ENCODE data around the gene AHCYL1.
A peak's percentile ranks its signal among the peaks of the same experiment; 100 is the strongest.

Gene AHCYL1

GRCh38 chr1:110060034-110060661 lies 75.6 kb downstream of the AHCYL1 start:
- TF ChIP-seq POLR2A (IDR thresholded peaks at IDR 0.05; ENCODE audit: low read length), result no peak
- TF ChIP-seq GATA1 (IDR thresholded peaks at IDR 0.05; ENCODE audit: low read depth, low read length), result no peak
- DNase-seq, result peak; percentile 75 to 86

DNA sequence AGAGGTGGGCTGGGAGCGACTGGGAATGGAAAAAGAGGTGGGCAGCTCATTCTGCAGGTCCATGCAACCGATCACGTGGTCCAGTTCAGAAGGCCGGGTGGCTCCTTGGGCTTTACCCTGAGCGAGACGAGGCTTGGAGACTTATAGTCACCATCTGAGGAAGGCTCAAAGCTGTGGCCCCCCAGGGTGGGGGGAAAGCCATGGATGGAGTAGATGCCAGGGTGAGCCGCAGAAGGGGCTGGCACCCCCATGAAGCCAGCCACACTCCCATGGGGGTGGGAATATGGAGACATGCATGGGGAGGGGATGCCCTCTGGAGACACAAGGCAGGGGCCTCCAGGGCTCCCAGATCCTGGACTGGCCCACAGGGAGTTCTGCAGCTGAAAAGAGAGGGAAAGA lies 76.1 kb downstream of the AHCYL1 start:
- no peak for DNase-seq
- TF ChIP-seq GATA1 (IDR thresholded peaks at IDR 0.05; ENCODE audit: low read depth, low read length) (no peak), POLR2A (IDR thresholded peaks at IDR 0.05; ENCODE audit: low read length) (no peak)

GRCh38 chr1:110061341-110061740 lies 76.8 kb downstream of the AHCYL1 start:
- TF ChIP-seq GATA1 (IDR thresholded peaks at IDR 0.05; ENCODE audit: low read depth, low read length) (no peak), POLR2A (IDR thresholded peaks at IDR 0.05; ENCODE audit: low read length) (no peak)
- no peak for DNase-seq

- no peak for DNase-seq
- TF ChIP-seq POLR2A (IDR thresholded peaks at IDR 0.05; ENCODE audit: low read length) (no peak), GATA1 (IDR thresholded peaks at IDR 0.05; ENCODE audit: low read depth, low read length) (no peak)
These were observed 78.0 kb downstream of the AHCYL1 start for GRCh38 chr1:110062612-110063011.

- no peak for DNase-seq
- TF ChIP-seq GATA1 (IDR thresholded peaks at IDR 0.05; ENCODE audit: low read depth, low read length), result no peak
- no peak for TF ChIP-seq POLR2A (IDR thresholded peaks at IDR 0.05; ENCODE audit: low read length)
These were observed 79.2 kb downstream of the AHCYL1 start for GRCh38 chr1:110063781-110064180.

GRCh38 chr1:110064576-110065337 lies 80.2 kb downstream of the AHCYL1 start:
- TF ChIP-seq GATA1 (IDR thresholded peaks at IDR 0.05; ENCODE audit: low read depth, low read length), result no peak
- TF ChIP-seq POLR2A (IDR thresholded peaks at IDR 0.05; ENCODE audit: low read length), result no peak
- no peak for DNase-seq

DNA sequence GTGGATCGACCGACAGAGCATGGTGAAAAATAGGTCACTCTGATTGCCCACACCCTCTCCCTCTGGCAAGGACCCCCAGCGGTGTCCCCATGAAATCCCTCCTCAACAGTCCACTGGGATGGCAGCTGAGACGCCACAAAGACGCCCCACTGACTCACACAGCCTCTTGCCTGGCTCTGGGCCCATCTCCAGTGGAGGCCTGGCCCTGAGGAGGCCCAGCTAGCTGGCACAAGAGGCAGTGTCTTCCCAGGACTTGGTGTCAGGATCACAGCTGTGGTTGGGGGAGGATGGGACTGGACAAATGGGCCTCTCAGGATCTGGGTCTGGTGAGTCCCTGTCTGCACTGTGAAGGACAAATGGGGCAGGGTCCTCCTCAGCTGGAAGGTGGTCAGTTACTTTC lies 81.3 kb downstream of the AHCYL1 start:
- TF ChIP-seq GATA1 (IDR thresholded peaks at IDR 0.05; ENCODE audit: low read depth, low read length) (no peak), POLR2A (IDR thresholded peaks at IDR 0.05; ENCODE audit: low read length) (no peak)
- no peak for DNase-seq

GRCh38 chr1:110067479-110067892 lies 82.9 kb downstream of the AHCYL1 start:
- DNase-seq, result no peak
- TF ChIP-seq POLR2A (IDR thresholded peaks at IDR 0.05; ENCODE audit: low read length) (no peak), GATA1 (IDR thresholded peaks at IDR 0.05; ENCODE audit: low read depth, low read length) (no peak)

DNA sequence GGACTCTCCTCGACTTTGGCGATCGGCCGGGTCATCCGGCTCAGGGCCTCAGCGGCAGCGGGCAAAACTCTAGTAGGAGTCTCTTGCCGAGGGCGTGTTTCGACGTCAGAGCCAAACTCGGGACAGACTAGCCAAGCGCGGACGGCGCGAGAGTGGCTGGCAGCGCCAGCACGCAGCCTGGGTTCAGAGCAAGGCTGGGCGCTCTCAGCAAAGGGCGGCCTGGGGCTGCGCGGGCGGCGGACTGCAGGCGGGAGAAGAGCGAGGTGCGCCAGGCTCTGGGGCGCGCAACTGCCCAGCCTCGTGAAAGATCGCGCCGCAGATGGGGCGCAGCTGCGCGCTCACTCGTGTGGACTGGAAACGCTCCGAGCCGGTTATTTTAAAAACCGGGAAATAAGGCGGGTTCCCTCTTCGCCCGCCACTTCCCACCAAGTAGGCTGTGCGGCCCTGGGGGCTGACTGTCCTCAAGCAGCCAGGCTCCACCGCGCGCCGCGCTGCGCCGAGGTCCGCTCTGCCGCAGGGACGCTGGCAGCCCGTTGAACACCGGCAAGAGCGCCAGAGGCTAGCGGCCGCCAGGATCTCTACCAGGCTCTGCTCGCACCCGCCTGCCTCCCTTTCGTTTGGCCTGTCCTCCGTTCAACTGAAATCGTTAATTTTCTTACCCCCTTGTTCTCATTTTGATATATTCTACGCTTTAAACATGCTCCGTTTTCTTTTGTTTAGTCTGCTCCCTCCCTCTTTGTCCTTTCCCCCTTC lies 83.5 kb downstream of the AHCYL1 start:
- TF ChIP-seq POLR2A (IDR thresholded peaks at IDR 0.05; ENCODE audit: low read length) (no peak), GATA1 (IDR thresholded peaks at IDR 0.05; ENCODE audit: low read depth, low read length) (no peak)
- peak; percentile 38 to 42 for DNase-seq

DNA sequence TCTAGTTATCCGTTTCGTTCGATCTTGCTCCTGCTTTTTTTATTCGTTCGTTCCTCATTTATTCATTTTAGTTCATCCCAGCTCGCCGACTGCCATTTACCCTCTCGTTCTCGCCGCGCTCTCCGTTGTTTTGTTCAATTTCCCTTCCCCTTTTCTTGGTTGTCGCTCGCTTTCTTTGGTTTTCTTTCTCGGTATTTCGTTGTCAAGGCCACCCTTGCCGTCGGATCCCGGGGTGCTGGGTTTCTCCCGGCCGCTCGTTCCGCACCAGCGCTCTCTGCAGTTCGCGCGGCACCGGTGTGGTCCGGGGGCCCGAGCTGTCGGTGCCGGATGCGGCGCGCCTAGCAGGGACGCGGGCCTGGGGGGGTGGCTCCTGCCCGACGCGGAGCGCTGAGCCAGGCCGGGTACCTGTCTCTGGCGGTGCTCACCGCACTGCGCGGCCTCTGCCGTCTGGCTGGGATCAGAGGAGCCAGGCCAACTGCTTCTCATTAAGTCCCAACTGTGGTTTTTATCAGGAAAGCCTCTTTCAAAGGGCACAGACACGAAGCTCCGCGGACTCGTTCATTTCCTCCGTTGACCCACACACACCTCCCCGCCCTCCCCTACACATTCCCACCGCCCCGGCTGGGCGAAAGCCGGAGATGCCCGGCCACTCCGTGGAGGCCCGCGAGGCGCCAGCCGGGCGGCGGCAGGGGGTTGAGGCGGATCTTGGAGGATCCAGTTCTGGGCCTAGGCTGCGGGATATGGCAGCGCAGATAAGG lies 84.3 kb downstream of the AHCYL1 start:
- no peak for TF ChIP-seq POLR2A (IDR thresholded peaks at IDR 0.05; ENCODE audit: low read length)
- TF ChIP-seq GATA1 (IDR thresholded peaks at IDR 0.05; ENCODE audit: low read depth, low read length), result no peak
- peak; percentile 41 for DNase-seq

- peak in 1 of 2 experiments; percentile 33 for DNase-seq
- no peak for TF ChIP-seq POLR2A (IDR thresholded peaks at IDR 0.05; ENCODE audit: low read length)
- TF ChIP-seq GATA1 (IDR thresholded peaks at IDR 0.05; ENCODE audit: low read depth, low read length), result no peak
These were observed 85.1 kb downstream of the AHCYL1 start for GRCh38 chr1:110069404-110070281.

DNA sequence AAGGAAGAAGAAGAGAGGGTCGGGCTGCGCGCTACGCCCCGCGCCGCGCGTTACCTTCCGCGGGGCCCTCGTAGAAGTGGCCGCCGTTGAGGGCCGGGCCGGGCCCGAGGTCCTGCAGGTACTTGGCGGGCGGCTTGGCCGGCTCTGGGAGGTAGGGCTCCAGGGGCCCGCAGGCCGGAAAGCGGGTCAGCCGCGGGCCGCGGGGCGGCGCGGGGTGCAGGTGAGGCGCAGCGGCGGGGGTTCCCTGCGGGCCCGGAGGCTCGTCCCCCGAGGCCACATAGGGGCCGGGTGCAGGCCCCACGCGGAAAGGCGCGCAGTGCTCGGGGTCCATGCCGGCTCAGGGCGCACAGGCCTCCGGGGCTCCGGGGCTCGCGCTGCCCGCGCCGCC lies 85.7 kb downstream of the AHCYL1 start:
- TF ChIP-seq POLR2A (IDR thresholded peaks at IDR 0.05; ENCODE audit: low read length), result no peak
- no peak for TF ChIP-seq GATA1 (IDR thresholded peaks at IDR 0.05; ENCODE audit: low read depth, low read length)
- DNase-seq, result no peak

All from erythroblast (primary cell).